ENCODE results near the gene WWOX.

Gene WWOX

GRCh38 chr16:78478267-78478861 lies 378.9 kb downstream of the WWOX start:
- TF ChIP-seq TAF1 (IDR thresholded peaks at IDR 0.05; ENCODE audit: borderline replicate concordance, insufficient read depth, low read length) = no peak
- TF ChIP-seq FOXP2 (optimal IDR thresholded peaks at IDR 0.05; ENCODE audit: borderline replicate concordance, extremely low read depth, extremely low read length, insufficient read depth) = no peak
- TF ChIP-seq SIN3A (IDR thresholded peaks at IDR 0.05; ENCODE audit: borderline replicate concordance, insufficient read depth, low read length) = no peak
- TF ChIP-seq POLR2AphosphoS5 (IDR thresholded peaks at IDR 0.05; ENCODE audit: low read depth, low read length) = no peak
- TF ChIP-seq REST (IDR thresholded peaks at IDR 0.05; ENCODE audit: insufficient read depth in 1 of 2, low read depth in 2 of 2, low read length in 2 of 2) = no peak

- TF ChIP-seq SIN3A (IDR thresholded peaks at IDR 0.05; ENCODE audit: borderline replicate concordance, insufficient read depth, low read length) = no peak
- TF ChIP-seq FOXP2 (optimal IDR thresholded peaks at IDR 0.05; ENCODE audit: borderline replicate concordance, extremely low read depth, extremely low read length, insufficient read depth) = no peak
- no peak for TF ChIP-seq REST (IDR thresholded peaks at IDR 0.05; ENCODE audit: insufficient read depth in 1 of 2, low read depth in 2 of 2, low read length in 2 of 2)
- TF ChIP-seq POLR2AphosphoS5 (IDR thresholded peaks at IDR 0.05; ENCODE audit: low read depth, low read length) = no peak
Measured at GRCh38 chr16:78479723-78480122, 380.3 kb downstream of the WWOX start.

- no peak for TF ChIP-seq REST (IDR thresholded peaks at IDR 0.05; ENCODE audit: insufficient read depth in 1 of 2, low read depth in 2 of 2, low read length in 2 of 2)
- TF ChIP-seq TAF1 (IDR thresholded peaks at IDR 0.05; ENCODE audit: borderline replicate concordance, insufficient read depth, low read length) = no peak
- no peak for TF ChIP-seq SIN3A (IDR thresholded peaks at IDR 0.05; ENCODE audit: borderline replicate concordance, insufficient read depth, low read length)
- TF ChIP-seq POLR2AphosphoS5 (IDR thresholded peaks at IDR 0.05; ENCODE audit: low read depth, low read length) = no peak
- TF ChIP-seq FOXP2 (optimal IDR thresholded peaks at IDR 0.05; ENCODE audit: borderline replicate concordance, extremely low read depth, extremely low read length, insufficient read depth) = no peak
Measured at GRCh38 chr16:78480588-78480987, 381.1 kb downstream of the WWOX start.

- TF ChIP-seq FOXP2 (optimal IDR thresholded peaks at IDR 0.05; ENCODE audit: borderline replicate concordance, extremely low read depth, extremely low read length, insufficient read depth) = no peak
- TF ChIP-seq SIN3A (IDR thresholded peaks at IDR 0.05; ENCODE audit: borderline replicate concordance, insufficient read depth, low read length) = no peak
- no peak for TF ChIP-seq TAF1 (IDR thresholded peaks at IDR 0.05; ENCODE audit: borderline replicate concordance, insufficient read depth, low read length)
- no peak for TF ChIP-seq POLR2AphosphoS5 (IDR thresholded peaks at IDR 0.05; ENCODE audit: low read depth, low read length)
Measured at GRCh38 chr16:78483124-78483992, 383.9 kb downstream of the WWOX start.

- TF ChIP-seq REST (IDR thresholded peaks at IDR 0.05; ENCODE audit: insufficient read depth in 1 of 2, low read depth in 2 of 2, low read length in 2 of 2) = no peak
- no peak for TF ChIP-seq TAF1 (IDR thresholded peaks at IDR 0.05; ENCODE audit: borderline replicate concordance, insufficient read depth, low read length)
- TF ChIP-seq SIN3A (IDR thresholded peaks at IDR 0.05; ENCODE audit: borderline replicate concordance, insufficient read depth, low read length) = no peak
- TF ChIP-seq FOXP2 (optimal IDR thresholded peaks at IDR 0.05; ENCODE audit: borderline replicate concordance, extremely low read depth, extremely low read length, insufficient read depth) = no peak
- no peak for TF ChIP-seq POLR2AphosphoS5 (IDR thresholded peaks at IDR 0.05; ENCODE audit: low read depth, low read length)
Measured at GRCh38 chr16:78484509-78485058, 385.1 kb downstream of the WWOX start.
